ENCODE measurements around the gene FBXO15. TPM values are rescaled to one million over a fixed set of nuclear protein-coding genes. Genes with fewer than 3 reads are reported as not detected.

FBXO15 gene
- polyA plus RNA-seq, 1 donor from 2014 or later: 6.1 TPM

- H3K27me3 ChIP-seq (ENCODE audit: insufficient read depth, low read depth, low read length): no peaks in the 10 kb centered on the region
- H3F3A ChIP-seq (ENCODE audit: insufficient read depth, low read length, poor library complexity, severe bottlenecking): no peaks in the 10 kb centered on the region
- H3K36me3 ChIP-seq (ENCODE audit: insufficient read depth, low read length): no peaks in the 10 kb centered on the region
- H3K4me2 ChIP-seq (ENCODE audit: low read length): no peak overlapping the region
- TF ChIP-seq MXI1 (conservative IDR thresholded peaks at IDR 0.05; ENCODE audit: poor library complexity, severe bottlenecking) (no peak), SMC3 (conservative IDR thresholded peaks at IDR 0.05; ENCODE audit: poor library complexity) (no peak), TAF1 (IDR thresholded peaks at IDR 0.05; ENCODE audit: low read depth) (no peak), POLR2AphosphoS5 (IDR thresholded peaks at IDR 0.05) (no peak), CTCF (IDR thresholded peaks at IDR 0.05; ENCODE audit: poor library complexity, severe bottlenecking) (no peak), EZH2 (IDR thresholded peaks at IDR 0.05; ENCODE audit: borderline replicate concordance, insufficient read depth, low read length, poor library complexity, severe bottlenecking) (no peak), EP300 (conservative IDR thresholded peaks at IDR 0.05; ENCODE audit: poor library complexity, severe bottlenecking) (no peak), RAD21 (conservative IDR thresholded peaks at IDR 0.05) (no peak)
- TF ChIP-seq, protein P1, sequence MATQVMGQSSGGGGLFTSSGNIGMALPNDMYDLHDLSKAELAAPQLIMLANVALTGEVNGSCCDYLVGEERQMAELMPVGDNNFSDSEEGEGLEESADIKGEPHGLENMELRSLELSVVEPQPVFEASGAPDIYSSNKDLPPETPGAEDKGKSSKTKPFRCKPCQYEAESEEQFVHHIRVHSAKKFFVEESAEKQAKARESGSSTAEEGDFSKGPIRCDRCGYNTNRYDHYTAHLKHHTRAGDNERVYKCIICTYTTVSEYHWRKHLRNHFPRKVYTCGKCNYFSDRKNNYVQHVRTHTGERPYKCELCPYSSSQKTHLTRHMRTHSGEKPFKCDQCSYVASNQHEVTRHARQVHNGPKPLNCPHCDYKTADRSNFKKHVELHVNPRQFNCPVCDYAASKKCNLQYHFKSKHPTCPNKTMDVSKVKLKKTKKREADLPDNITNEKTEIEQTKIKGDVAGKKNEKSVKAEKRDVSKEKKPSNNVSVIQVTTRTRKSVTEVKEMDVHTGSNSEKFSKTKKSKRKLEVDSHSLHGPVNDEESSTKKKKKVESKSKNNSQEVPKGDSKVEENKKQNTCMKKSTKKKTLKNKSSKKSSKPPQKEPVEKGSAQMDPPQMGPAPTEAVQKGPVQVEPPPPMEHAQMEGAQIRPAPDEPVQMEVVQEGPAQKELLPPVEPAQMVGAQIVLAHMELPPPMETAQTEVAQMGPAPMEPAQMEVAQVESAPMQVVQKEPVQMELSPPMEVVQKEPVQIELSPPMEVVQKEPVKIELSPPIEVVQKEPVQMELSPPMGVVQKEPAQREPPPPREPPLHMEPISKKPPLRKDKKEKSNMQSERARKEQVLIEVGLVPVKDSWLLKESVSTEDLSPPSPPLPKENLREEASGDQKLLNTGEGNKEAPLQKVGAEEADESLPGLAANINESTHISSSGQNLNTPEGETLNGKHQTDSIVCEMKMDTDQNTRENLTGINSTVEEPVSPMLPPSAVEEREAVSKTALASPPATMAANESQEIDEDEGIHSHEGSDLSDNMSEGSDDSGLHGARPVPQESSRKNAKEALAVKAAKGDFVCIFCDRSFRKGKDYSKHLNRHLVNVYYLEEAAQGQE (IDR thresholded peaks at IDR 0.05; ENCODE audit: borderline replicate concordance): no peak
- H3K79me2 ChIP-seq (replicated peaks; ENCODE audit: insufficient read depth, low read length): no peaks in the 10 kb centered on the region
- H3K4me3 ChIP-seq (ENCODE audit: low read length): no peak overlapping the region
- no peak overlapping the region for H2AFZ ChIP-seq (ENCODE audit: low read depth, low read length)
- no peaks in the 10 kb centered on the region for H4K20me1 ChIP-seq (ENCODE audit: insufficient read depth)
- H3K9me2 ChIP-seq (ENCODE audit: insufficient read depth, low read length): no peaks in the 10 kb centered on the region
- H3K9me3 ChIP-seq (ENCODE audit: low read length): no peaks in the 10 kb centered on the region
- H3K9ac ChIP-seq (ENCODE audit: low read length): no peak overlapping the region
- no peak overlapping the region for H3K27ac ChIP-seq (ENCODE audit: low read length)
These were observed 34.7 kb upstream of the FBXO15 start for GRCh38 chr18:74182335-74182734.

GRCh38 chr18:74179623-74180199 lies 32.1 kb upstream of the FBXO15 start:
- no peaks in the 10 kb centered on the region for H3K27me3 ChIP-seq (ENCODE audit: insufficient read depth, low read depth, low read length)
- no peak overlapping the region for H2AFZ ChIP-seq (ENCODE audit: low read depth, low read length)
- H3F3A ChIP-seq (ENCODE audit: insufficient read depth, low read length, poor library complexity, severe bottlenecking): no peaks in the 10 kb centered on the region
- H3K27ac ChIP-seq (ENCODE audit: low read length): no peak overlapping the region
- H3K4me3 ChIP-seq (ENCODE audit: low read length): no peak overlapping the region
- no peak overlapping the region for H3K4me2 ChIP-seq (ENCODE audit: low read length)
- TF ChIP-seq SMC3 (conservative IDR thresholded peaks at IDR 0.05; ENCODE audit: poor library complexity) (no peak), TAF1 (IDR thresholded peaks at IDR 0.05; ENCODE audit: low read depth) (no peak), EZH2 (IDR thresholded peaks at IDR 0.05; ENCODE audit: borderline replicate concordance, insufficient read depth, low read length, poor library complexity, severe bottlenecking) (no peak), RAD21 (conservative IDR thresholded peaks at IDR 0.05) (no peak)
- H3K36me3 ChIP-seq (ENCODE audit: insufficient read depth, low read length): no peaks in the 10 kb centered on the region
- H3K9me3 ChIP-seq (ENCODE audit: low read length): no peaks in the 10 kb centered on the region
- no peak overlapping the region for H3K9ac ChIP-seq (ENCODE audit: low read length)
- no peaks in the 10 kb centered on the region for H4K20me1 ChIP-seq (ENCODE audit: insufficient read depth)
- no peaks in the 10 kb centered on the region for H3K79me2 ChIP-seq (replicated peaks; ENCODE audit: insufficient read depth, low read length)
- no peaks in the 10 kb centered on the region for H3K9me2 ChIP-seq (ENCODE audit: insufficient read depth, low read length)

All from neural cell (in vitro differentiated cells).